Measurements from ENCODE around the gene LSS. TPM values are rescaled to one million over a fixed set of nuclear protein-coding genes. Genes with fewer than 3 reads are reported as not detected.

Gene LSS
- total and polyA plus RNA-seq, 2 of the 4 experiments (the other 2 are of a cell fraction): 43.4 to 58.1 TPM

- no peak for TF ChIP-seq CTCF (conservative IDR thresholded peaks at IDR 0.05; ENCODE audit: low read depth, low read length)
- TF ChIP-seq POLR2A (IDR thresholded peaks at IDR 0.05; ENCODE audit: low read depth, low read length): no peak
- no peak for TF ChIP-seq CHD1 (IDR thresholded peaks at IDR 0.05; ENCODE audit: low read depth, low read length)
- no peak for TF ChIP-seq BHLHE40 (IDR thresholded peaks at IDR 0.05; ENCODE audit: low read depth, low read length)
- TF ChIP-seq FOS (IDR thresholded peaks at IDR 0.05; ENCODE audit: low read depth, low read length): no peak
- TF ChIP-seq CEBPB (IDR thresholded peaks at IDR 0.05; ENCODE audit: low read depth, low read length): no peak
- TF ChIP-seq RCOR1 (IDR thresholded peaks at IDR 0.05; ENCODE audit: insufficient replicate concordance, low read length): no peak
These were observed 22.2 kb downstream of the LSS start (continued) for GRCh38 chr21:46206163-46207005.
